HepG2 (cell line): Measurements from ENCODE around the gene TXNL4B. TPM values are rescaled to one million over a fixed set of nuclear protein-coding genes. Genes with fewer than 3 reads are reported as not detected.

Experiments used
- CCDC6 ChIP-seq: sonication (generic); formaldehyde crosslinking; IDR thresholded peaks from 2 replicates; pipeline ENCODE4 v1.8.1; 2022; ENCODE audit warnings: mild to moderate bottlenecking, missing genetic modification reagents, moderate library complexity
- DBP ChIP-seq: sonication (generic); formaldehyde crosslinking; IDR thresholded peaks from 2 replicates; pipeline ENCODE4 v1.4.0; 2020; ENCODE audit warnings: missing genetic modification reagents; ENCODE audit errors: not compliant biosample characterization
- FOXA3 ChIP-seq: IDR thresholded peaks from 2 replicates; pipeline ENCODE4 v1.6.1; 2016; ENCODE audit warnings: missing genetic modification reagents, missing compliant biosample characterization
- FOXK1 ChIP-seq: sonication (generic); formaldehyde crosslinking; IDR thresholded peaks from 2 replicates; pipeline ENCODE4 v1.4.0; 2020; ENCODE audit warnings: low read depth, missing genetic modification reagents, borderline replicate concordance
- HNF4G ChIP-seq, 2 experiments: sonication (generic) in 1 of 2; formaldehyde crosslinking in 1 of 2; IDR thresholded peaks; 2 replicates each; pipeline versions ENCODE4 v1.4.0 to v1.6.1; 2011 to 2020; ENCODE audit warnings: borderline replicate concordance in 2 of 2, low read depth in 2 of 2, mild to moderate bottlenecking in 2 of 2, low read length in 1 of 2, missing genetic modification reagents in 1 of 2, moderate library complexity in 1 of 2
- IKZF1 ChIP-seq: fragments of 450-650 bp; IDR thresholded peaks from 2 replicates; pipeline ENCODE4 v1.7.1; 2016
- NFIB ChIP-seq: sonication (generic); formaldehyde crosslinking; IDR thresholded peaks from 2 replicates; pipeline ENCODE4 v1.9.0; 2021; ENCODE audit warnings: missing genetic modification reagents, mild to moderate bottlenecking, borderline replicate concordance
- PTBP1 ChIP-seq: fragments of 200-400 bp; formaldehyde crosslinking; IDR thresholded peaks from 2 replicates; pipeline ENCODE4 v1.6.1; 2018; ENCODE audit warnings: low read length, low read depth; ENCODE audit not compliant: poor library complexity, severe bottlenecking
- SMAD1 ChIP-seq: sonication (generic); formaldehyde crosslinking; IDR thresholded peaks from 2 replicates; pipeline ENCODE4 v1.4.0; 2020; ENCODE audit warnings: missing genetic modification reagents, low read depth, mild to moderate bottlenecking, borderline replicate concordance
- TBX2 ChIP-seq: sonication (generic); formaldehyde crosslinking; IDR thresholded peaks from 2 replicates; pipeline ENCODE4 v1.5.0; 2020; ENCODE audit warnings: missing genetic modification reagents, mild to moderate bottlenecking, borderline replicate concordance
- TBX3 ChIP-seq: fragments of 450-650 bp; IDR thresholded peaks from 2 replicates; pipeline ENCODE4 v1.6.1; 2017; ENCODE audit warnings: antibody characterized with exemption, mild to moderate bottlenecking, inconsistent platforms, borderline replicate concordance
- THRA ChIP-seq: sonication (generic); formaldehyde crosslinking; IDR thresholded peaks from 2 replicates; pipeline ENCODE4 v1.4.0; 2020; ENCODE audit warnings: missing genetic modification reagents, borderline replicate concordance
- ZNF646 ChIP-seq: sonication (generic); formaldehyde crosslinking; IDR thresholded peaks from 2 replicates; pipeline ENCODE4 v1.9.0; 2021; ENCODE audit warnings: mild to moderate bottlenecking, missing genetic modification reagents
- polyA plus RNA-seq, 8 experiments: library from polyadenylated mRNA; depleted of rRNA in 3 of 8; stranded (reverse) in 7 of 8; unstranded in 1 of 8; fragments of >200 nt; fragmentation: Illumina TruSeq in 4 of 8; extraction: Trizol in 4 of 8; gene quantifications; 2 replicates each; pipeline versions ENCODE4 v1.2.1 to v1.2.3, GENCODE V29; 2011 to 2016; ENCODE audit warnings: low read depth in 4 of 8, missing spikeins in 1 of 8, mixed read lengths in 1 of 8; ENCODE audit not compliant: insufficient read depth in 1 of 8
- total RNA-seq, 5 experiments: library from RNA; depleted of rRNA; stranded (reverse); fragments of >200 nt; fragmentation: Illumina TruSeq; extraction: Trizol; gene quantifications; 2 replicates each; pipeline ENCODE4 v1.2.3, GENCODE V29; 2016; ENCODE audit warnings: low read depth in 1 of 5

TXNL4B gene
- total and polyA plus RNA-seq, 2 of the 13 experiments (the other 11 are each of a cell fraction or from before 2014, with no cell fraction given): 17.4 to 18.3 TPM

GRCh38 chr16:72083778-72084404 lies 9.5 kb downstream of the TXNL4B start (continued):
- TF ChIP-seq ZNF646 (0 out of 2 replicates have a peak, but pooled peaks have one; percentile 57), FOXA3 (CRISPR knock-in tag) (peak; percentile 63), IKZF1 (no peak), CCDC6 (CRISPR knock-in tag) (no peak), PTBP1 (no peak), THRA (CRISPR knock-in tag) (0 out of 2 replicates have a peak, but pooled peaks have one; percentile 39), HNF4G (IDR thresholded peaks at IDR 0.05; ENCODE audit: borderline replicate concordance, low read depth, low read length) (peak; percentile 82), HNF4G (CRISPR knock-in tag; IDR thresholded peaks at IDR 0.05; ENCODE audit: borderline replicate concordance, low read depth) (peak; percentile 57; the same call in 1 of the 2 replicates), TBX3 (peak; percentile 22; the same call in 1 of the 2 replicates), DBP (CRISPR knock-in tag) (no peak), FOXK1 (CRISPR knock-in tag) (peak; percentile 16; the same call in 1 of the 2 replicates), TBX2 (CRISPR knock-in tag) (peak; percentile 46; the same call in 1 of the 2 replicates), SMAD1 (CRISPR knock-in tag) (no peak), NFIB (CRISPR knock-in tag) (no peak)
